GM10847 (cell line): Measurements from ENCODE around the gene DENND1A.

Experiments
- POLR2A ChIP-seq: IDR thresholded peaks from 2 replicates; pipeline ENCODE4 v1.6.1; 2011; ENCODE audit not compliant: insufficient read length; ENCODE audit errors: extremely low read depth

The DENND1A gene

DNA sequence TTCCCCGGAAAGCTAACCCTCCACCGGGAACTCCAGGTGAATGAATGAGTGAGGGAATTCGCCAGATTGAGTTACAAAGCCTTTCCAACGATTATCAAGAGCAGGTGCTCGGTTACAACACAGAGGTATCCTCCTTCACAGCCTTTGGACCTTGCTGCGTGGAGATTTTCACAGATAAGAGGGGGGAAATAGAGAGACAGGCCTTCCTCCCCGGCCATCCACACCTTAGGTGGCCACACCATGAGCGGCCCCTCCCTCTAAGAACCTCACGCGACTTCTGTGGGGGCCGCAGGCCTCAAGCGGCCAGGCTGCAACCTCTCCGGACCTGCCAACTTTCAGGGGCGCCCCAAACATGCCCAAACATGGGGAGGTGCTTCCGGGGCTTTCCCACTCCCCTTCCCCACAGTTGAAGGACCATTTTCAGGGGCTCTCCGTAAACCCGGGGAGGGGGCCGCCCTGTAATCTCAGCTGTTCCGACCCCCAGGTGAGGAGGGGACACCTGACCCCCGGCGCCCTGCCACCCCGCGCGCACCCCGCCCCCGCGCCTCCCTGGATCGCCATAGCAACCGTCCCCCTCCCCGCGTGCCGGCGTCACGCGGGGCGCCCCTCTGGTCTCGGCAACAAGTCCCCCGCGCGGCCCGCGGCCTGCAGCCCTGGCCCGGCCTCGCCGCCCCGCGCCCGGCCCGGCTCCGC is 603 bp downstream of the DENND1A start:
- TF ChIP-seq POLR2A, result no peak

DNA sequence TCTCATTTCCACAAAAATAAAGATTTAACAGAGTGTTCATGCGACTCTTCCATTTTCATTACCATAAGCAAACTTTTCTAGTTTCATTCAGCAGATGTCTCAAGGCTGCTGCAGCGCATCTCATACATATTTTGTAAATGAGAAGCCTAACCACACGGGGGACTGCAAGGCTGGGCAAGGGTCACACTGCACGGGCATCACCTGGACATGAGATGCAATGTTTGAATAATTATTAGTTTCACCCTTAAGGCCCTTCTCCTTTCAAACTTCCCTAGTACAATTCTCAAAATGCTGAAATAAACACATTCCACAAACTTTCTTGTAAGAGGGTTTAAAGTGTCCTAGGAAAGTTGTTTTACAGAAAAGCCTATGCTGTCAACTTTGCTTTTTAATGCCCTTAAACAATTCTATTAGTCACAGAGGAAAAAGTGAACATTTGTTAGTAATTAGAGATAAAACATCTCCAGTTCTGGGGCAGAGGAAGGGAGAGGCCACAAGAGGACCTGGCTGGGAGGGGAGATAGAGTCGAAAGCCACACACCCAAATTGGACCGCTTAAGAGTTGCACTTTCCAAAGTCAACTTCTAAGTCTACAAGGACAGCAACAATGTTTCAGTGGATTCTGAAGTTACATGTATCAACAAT is 1.3 kb downstream of the DENND1A start:
- TF ChIP-seq POLR2A, result no peak

DNA sequence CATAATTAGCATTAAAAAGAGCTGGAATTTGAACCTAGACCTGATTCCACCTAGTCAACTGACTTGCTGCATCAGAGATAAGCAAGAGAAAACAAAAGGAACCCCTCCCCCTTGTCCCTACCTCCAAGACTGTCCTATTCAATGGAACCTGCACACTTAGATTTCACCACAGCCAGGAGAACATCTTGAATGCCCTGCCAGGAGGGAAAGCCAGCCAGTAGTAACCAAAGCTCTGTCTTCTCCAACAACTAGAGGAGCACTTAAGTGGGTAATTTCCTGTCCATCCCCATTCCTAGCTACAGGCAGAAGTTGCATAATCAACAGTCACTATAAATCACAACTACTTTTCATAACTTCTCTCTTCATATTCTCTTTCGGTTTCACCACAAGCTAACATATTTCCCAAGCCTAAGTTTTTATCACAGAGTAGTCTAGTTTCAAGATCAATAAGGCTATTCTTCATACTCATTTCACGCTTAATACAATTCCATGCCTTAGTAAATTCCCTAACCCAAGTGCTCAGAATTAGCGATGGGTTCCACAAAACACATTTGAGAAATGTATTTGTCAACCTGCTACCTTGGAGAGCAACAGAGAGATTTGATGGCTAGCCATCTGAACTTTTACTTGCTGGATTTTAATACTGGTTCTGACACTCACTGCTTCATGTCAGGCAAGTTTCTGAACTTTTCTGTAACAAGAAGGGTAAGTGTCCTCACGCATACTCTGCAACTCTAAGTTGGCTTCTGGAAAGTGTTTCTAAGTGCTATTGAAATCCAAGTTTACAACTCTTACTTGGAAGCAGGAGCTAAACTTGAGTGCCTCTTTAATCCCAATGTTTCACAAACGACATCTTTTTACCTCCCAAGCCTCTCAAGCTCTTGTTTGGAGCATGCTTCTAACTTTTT is 2.0 kb downstream of the DENND1A start:
- no peak for TF ChIP-seq POLR2A

DNA sequence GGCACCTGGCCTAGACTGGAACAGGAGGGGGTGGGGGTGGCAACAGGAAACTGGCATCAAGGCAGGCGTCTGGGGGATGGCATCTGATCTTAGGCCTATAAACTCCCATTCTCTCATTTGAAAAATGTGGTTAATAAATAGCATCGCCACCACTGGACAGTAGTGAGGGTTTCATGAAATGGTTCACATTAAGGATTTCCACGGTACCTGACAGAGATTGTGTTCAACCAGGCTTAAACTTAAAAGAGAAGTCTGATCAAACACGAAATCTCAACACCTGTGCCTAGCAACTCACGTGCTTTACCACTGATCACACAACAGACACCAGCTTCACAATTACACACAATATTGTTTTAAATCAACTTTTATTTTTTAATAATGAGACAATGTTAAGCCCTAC is 3.0 kb downstream of the DENND1A start:
- no peak for TF ChIP-seq POLR2A

DNA sequence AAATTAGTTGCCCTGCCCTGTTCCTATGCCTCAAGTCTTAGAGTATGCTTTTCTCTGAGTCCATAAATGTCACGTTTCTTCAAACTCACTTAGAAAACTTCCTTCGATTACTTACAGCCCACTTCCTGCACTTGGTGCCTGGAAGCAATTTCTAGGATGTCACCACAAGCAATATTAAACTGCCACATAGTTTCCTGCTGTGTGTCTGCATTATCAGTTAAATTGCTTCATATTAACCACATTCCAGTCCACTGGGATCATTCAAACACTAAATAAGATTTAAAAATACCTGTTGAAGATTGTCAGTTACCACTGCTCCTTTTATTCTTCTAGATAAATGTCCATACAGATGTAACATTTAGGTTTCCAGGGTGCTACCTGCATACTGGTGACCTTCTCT is 4.1 kb downstream of the DENND1A start:
- no peak for TF ChIP-seq POLR2A

DNA sequence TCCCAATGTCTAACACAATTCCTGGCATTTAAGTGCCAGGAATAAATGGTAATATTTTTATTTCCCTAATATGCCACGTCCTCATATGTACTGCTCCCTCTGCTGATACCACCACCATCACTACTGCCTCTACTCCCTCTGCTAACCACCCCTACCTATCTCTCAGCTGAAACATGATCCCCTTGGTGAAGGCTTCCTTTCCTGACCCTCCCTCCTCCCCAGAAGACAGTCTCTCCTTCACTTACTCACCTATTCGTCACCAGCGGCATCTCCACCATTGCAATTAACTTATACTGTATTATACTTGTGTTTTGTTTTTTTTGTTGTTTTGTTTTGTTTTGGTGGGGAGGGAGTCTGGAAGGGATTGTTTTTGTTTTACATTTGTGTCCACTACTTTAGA is 4.8 kb downstream of the DENND1A start:
- no peak for TF ChIP-seq POLR2A

DNA sequence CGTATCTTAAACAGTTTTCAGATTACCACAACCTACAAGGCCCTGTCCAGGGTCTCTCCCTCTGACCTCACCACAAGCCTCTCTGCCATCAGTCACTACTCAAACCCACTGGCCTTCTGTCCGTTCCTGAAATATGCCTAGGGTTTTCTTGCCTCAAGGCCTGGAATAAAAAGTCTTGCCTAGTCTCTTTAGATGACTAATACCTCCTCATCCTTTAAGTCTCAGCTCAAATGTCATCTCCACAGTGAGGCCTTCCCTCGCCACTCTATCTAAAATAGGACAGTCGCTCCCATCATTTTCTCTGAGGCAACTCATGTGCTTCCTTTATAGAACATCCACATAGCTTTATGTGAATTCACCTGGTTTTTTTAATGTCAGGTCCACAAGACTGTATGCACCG is 5.2 kb downstream of the DENND1A start:
- no peak for TF ChIP-seq POLR2A

DNA sequence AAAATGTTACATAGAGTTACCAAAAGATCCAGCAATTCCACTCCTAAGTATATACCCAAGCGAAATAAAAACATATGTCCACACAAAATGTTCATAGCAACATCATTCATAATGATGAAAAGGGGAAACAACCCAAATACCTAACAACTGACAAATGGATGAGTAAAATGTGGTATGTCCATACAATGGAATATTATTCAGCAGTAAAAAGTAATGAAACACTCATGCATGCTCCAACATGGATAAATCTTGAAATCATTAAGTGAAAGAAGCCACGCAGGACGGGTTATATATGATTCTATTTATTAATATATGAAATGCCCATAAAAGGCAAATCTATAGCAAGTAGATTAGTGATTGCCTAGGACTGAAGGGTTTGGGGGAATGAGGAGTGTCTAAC is 6.0 kb downstream of the DENND1A start:
- no peak for TF ChIP-seq POLR2A

DNA sequence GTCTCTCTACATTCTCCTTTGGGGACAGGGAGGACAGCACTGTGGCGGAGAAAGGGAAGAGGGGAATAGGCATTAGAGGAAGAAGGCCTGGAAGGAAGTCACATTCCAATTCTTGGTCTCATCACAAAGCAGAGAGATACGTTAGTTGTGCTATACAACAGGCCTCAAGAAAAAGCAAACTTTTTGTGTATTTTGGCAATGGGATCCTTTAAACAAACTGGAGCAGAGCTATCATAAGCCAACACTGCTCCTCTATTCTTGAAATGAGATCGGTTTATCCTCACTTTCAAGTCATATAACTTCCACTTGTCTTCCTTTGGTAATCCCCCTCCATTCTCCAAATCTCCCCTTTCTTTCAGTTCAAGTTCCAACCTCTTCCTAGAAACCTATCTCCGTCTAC is 6.5 kb downstream of the DENND1A start:
- no peak for TF ChIP-seq POLR2A

DNA sequence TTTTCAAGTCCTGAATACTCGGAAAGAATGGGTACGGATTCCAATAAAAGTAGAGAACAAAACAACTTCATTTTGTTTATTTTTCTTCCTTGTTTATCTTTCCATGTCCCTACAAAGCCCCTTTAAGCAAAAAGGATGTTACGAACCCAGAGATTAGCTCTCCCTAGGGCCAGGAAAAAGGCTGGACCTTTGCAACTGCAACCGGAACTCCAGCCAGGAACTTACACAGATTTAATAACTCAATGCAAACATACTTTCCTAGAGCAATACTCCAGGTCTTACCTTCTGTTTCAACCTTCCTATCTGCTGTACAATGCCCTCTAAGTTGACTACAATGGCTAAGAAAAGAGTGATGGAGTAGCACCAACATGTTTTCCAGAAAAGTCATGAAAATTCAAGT is 7.0 kb downstream of the DENND1A start:
- TF ChIP-seq POLR2A, result no peak

DNA sequence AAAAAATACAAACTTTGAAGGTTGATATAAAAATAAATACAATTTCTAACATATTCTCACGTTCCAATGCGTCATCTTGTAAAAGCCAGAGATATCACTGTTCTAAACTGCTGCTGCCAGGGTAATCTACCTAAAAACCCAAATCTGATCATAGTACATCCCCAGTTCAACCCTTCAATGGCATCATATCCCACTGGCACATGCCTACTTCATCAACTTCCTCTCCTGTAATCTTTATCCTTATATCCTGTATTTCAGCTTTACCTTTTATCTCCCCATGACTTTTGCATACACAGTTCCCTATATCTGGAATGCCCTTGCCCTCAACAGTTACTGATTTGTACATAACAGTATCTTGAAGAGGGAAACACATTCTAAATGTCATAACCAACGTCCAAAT is 7.5 kb downstream of the DENND1A start:
- no peak for TF ChIP-seq POLR2A

DNA sequence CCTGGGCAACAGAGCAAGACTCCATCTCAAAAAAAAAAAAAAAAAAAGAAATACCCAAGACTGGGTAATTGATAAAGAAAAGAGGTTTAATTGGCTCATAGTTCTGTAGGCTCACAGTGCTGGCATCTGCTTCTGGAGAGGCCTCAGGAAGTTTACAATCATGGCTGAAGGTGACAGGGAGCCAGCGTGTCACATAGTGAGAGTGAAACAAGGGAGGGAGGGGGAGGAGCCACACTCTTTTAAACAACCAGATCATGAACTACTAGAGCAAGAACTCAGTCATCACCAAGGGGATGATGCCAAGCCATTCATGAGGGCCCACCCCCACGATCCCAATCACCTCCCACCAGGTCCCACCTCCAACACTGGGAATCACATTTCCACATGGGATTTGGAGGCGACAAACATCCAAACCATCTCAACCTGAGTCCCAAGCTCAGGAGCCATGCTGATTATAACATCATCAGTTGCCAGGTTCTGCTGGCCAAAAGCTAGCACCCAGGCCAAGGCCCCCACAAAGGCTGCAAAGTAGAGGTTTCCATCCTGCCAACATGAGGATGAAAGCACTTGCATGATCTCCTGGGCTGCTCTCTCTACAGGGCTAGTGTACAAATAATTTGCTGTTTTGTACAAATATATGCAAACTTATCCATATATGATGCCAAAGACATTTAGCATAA is 15.3 kb downstream of the DENND1A start:
- TF ChIP-seq POLR2A, result no peak

DNA sequence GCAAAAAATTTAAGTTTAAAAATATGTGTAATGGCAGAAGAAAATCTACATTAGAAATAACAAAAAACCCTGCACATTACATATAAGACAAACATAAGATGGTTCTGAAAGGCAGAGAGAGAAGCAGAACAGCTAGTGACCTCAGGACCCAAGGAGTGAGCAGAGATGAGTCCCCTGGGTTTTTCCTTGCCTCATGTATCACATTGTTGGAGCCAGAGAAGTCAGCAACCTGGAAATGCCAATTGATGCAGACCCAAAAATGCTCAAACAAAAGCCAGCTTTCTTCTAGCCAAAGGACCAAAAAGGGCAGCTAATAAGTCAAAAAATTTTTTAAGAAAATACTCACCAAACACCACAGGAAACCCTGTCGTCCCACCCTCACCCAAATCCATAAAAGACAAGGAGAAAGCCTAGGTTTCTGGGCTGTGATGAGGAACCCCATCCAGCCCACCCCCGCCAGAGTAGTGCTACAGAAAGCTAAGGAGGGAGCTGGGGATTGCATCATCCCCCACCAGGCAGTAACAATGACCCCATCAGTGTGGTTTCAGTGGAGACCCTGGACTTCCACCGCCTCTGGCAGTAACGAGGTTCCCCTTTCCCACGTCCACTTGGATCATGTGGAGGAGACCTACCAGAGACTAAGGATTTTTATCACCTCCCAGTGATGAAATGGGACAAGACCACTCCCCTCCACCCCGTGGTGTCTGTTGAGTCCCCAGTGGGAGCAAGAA is 17.6 kb downstream of the DENND1A start:
- no peak for TF ChIP-seq POLR2A

DNA sequence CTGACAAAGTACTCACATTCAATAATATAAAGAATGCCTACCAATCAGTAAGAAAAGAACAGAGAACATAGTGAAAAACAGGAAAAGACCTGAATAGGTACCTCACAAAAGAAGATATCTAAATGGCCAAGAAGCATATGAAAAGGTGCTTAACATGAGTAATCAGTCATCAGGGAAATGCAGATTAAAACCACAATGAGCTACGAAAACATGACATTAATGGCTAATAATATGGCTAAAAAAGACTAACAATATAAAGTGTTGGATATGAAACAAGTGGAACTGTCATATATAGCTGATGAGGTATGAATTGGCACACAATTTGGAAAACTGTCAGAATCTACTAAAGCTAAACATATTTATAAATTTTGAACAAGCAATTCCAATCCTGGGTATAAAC is 18.9 kb downstream of the DENND1A start:
- TF ChIP-seq POLR2A, result no peak

DNA sequence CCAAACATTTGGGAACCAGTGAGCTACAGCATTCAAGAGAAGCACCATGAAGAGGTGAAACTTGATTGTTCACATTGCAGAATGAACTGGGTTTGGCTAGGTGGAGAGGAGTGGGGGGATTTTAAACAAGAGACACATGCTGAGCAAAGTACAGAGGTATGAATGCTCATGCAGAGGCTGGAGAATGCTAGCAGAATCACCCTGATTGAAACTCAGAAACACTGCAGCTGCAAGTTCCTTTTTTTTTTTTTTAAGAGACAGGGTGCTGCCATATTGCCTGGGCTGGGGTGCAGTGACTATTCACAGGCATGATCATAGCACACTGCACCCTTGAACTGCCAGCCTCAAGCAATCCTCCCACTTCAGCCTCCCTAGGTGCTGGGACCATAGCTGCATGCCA is 35.1 kb downstream of the DENND1A start:
- TF ChIP-seq POLR2A, result no peak
